ENCODE data around the gene ZNF266.

The ZNF266 gene

DNA sequence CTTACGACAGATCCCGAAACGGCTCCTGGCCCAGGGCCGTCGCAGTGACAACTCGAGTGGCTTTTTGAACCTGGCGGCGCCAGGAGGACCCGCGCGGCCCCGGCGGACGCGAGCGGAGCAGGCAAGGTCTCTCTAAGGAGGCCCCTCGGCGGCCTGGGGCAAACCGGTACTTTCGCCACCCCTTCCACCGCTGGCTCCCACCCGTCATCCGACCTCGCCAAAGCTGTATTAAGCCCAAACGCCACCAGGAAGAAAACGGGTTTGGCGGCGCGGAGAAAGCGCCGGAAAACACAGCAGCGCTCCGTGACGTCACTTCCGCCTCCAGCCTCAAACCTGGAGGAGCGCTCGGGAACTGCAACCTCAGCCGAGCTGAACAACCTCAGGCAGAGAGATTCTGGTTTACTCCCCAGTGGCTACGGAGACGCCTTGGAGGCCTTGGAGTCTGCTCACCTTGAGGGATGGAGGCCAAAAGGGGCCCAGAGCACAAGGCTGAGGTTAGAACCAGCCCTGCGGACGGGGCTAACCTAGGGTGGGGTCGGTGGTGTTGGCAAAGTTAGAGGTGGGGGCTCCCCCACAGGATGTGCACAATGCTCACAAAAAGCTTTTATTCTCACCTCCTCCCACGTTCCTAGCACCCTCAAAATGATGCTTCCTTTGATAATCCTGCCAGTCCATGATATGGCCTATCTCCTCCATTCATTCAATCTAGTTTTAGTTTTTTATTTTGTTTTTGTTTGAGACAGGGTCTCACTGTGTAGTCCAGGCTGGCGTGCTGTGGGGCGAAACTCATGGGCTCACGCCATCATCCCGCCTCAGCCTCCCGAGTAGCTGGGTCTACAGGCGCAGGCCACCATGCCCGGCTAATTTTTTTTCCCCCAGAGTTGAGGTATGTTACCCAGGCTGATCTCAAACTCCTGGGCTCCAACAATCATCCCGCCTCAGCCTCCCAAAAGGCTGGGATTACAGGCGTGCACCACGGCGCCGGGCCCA is at the start of gene ZNF266:
TSS of gene ZNF266 (minus strand) at position 295 of the 990 bp plus-strand sequence. CDS start 15,484 bp downstream, outside the sequence.
- peak; percentile 92 for DNase-seq (ENCODE audit: low spot score)

- DNase-seq (ENCODE audit: low spot score), result no peak
Observed at GRCh38 chr19:9485140-9485539, 49.8 kb upstream of the ZNF266 start.

- DNase-seq (ENCODE audit: low spot score), result no peak
Observed at GRCh38 chr19:9474975-9475374, 39.6 kb upstream of the ZNF266 start.

- no peak for DNase-seq (ENCODE audit: low spot score)
Observed at GRCh38 chr19:9467161-9467560, 31.8 kb upstream of the ZNF266 start.

GRCh38 chr19:9461938-9462337 is 26.6 kb upstream of the ZNF266 start:
- no peak for DNase-seq (ENCODE audit: low spot score)

GRCh38 chr19:9456018-9456689 is 20.8 kb upstream of the ZNF266 start:
- no peak for DNase-seq (ENCODE audit: low spot score)

DNA sequence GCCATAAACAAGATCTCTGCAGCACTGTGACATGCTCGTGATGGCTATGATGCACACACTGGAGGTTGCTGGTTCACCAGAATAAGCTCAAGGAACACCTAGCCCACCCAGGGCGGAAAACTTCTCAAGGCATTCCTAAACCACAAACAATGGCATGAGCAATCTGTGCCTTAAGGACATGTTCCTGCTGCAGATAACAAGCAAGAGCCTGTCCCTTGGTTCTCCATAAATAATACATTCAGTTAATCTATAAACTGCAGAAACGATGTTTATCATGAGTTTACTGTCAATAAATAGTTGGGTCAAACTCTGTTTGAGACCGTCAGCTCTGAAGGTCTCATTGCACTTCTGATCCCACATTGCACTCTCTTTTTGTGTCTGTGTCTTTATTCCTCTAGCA is 18.6 kb upstream of the ZNF266 start:
- DNase-seq (ENCODE audit: low spot score), result no peak

DNA sequence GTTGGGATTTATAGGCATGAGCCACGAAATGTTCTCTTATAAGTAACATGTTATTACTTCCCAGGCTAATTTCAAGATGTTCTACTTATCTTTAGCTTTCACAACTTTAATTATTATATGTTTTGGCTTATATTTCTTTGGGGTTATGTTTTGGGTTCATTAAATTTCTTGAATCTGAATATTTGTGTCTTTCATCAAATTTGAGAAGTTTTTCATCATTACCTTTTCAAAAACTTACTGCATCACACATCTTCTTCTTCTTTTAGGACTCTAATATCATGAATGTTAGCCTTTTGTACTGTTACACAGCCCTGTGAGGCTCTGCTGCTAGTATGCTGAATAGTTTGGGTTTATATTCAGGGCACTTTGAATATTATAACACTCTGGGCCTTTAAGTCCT is 9.7 kb upstream of the ZNF266 start:
- no peak for DNase-seq (ENCODE audit: low spot score)

GRCh38 chr19:9436358-9436757 is 985 bp upstream of the ZNF266 start:
- no peak for DNase-seq (ENCODE audit: low spot score)

DNA sequence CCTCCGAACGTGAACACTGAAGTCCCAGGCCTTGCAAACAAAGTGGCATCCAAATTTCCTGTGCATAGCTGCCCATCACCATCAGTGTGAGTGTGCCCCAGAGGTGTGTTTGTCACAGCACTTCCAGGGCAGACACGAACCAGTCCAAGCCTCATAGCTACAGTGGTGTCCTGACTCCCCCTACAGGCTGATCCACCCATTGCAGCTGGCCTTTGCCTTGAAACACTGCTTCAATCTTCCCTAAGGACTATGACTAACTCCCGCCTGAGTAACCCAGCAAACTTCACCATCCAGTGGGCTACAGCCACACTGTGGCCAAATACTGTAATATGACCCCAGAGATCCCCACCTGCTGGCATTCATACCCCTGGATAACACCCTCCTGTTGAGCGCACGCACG is 3.9 kb downstream of the ZNF266 start:
- no peak for DNase-seq (ENCODE audit: low spot score)

DNA sequence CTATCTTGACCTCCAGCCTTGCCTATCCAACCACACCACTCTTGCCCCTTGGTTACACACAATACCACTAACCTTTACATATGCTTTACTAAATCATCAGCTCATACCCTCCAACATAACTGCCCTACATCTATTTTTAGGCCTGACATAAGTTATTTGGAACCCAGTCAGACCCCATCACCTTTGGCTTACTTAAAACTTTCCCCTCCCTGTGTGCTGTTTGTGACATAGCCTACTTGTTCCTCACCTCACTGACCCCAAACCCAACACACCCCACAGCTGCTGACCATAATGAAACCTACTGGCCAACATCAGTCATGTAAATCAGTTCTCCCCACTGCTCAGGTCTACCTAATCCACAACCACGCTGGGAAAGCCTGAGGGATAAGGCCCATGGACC is 4.9 kb downstream of the ZNF266 start:
- DNase-seq (ENCODE audit: low spot score), result no peak

GRCh38 chr19:9427941-9428340 is 7.4 kb downstream of the ZNF266 start:
- DNase-seq (ENCODE audit: low spot score), result no peak

- DNase-seq (ENCODE audit: low spot score), result no peak
Observed at GRCh38 chr19:9413240-9413954, 22.0 kb downstream of the ZNF266 start.

DNA sequence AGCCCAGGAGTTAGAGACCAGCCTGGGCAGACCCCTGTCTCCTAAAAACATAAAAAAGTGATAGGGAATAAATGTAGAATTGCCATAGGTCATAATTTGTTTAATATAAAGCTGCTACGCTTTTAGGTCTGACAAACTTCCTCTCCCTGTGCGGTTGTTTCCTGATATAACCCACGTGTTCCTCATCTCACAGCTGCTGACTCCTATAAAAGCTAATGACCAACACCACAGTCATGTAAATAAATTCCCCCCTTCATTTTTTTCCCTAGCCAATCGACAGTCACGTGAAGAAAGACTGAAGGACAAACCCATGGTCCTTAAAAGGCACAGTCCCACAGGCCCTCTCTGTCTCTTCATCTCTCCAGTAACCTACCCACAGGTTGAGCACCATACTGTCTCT is 27.5 kb downstream of the ZNF266 start:
- DNase-seq (ENCODE audit: low spot score), result no peak

GRCh38 chr19:9406798-9407352 is 28.5 kb downstream of the ZNF266 start:
- peak; percentile 60 for DNase-seq (ENCODE audit: low spot score)

DNA sequence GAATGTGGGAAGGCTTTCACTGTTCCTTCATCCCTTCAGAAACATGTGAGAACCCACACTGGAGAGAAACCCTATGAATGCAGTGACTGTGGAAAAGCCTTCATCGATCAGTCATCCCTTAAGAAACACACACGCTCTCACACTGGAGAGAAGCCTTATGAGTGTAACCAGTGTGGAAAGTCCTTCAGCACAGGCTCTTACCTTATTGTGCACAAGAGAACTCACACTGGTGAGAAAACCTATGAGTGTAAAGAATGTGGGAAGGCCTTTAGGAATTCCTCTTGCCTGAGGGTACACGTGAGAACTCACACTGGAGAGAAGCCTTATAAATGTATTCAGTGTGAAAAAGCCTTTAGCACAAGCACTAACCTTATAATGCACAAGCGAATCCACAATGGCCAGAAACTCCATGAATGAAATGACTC is 54.0 kb downstream of the ZNF266 start:
- no peak for DNase-seq (ENCODE audit: low spot score)

DNA sequence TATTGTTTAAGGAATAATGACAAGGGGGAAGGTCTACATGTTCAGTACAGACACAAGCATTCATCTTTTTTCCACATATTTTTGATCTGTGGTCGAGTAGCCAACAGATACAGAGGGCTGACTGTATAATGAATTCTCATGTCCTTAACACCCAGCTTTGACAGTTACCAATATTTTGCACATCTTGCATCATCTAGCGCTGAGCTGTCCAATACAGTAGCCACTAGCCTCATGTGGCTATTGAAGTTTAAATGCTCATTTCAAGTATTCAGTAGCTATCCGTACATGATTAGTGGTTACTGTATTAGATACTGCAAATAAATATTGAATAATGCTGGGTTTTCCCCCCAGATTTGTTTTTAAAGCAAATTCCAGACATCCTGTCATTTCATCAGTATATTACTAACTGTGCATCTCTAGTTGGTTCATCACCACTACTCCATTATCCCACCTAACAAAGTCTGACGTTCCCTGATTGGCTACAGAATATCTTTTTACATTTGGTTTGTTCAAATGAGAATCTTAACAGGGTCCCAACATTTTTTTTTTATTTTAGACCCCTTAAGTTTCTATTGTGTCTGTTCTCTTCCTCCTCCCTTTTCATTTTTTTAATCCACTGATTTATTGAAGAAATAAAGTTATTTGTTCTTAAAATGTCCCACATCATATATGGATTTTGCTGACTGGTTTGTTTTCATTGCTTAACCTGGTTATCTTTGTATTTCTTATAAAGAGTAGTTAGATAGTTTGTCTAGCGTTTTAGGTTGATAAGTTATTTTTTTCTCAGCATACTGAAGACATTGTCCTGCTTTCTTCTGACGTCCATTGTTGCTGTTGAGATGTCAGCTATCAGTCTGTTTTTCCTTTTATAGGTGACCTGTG is 64.4 kb downstream of the ZNF266 start:
- DNase-seq (ENCODE audit: low spot score), result no peak

DNA sequence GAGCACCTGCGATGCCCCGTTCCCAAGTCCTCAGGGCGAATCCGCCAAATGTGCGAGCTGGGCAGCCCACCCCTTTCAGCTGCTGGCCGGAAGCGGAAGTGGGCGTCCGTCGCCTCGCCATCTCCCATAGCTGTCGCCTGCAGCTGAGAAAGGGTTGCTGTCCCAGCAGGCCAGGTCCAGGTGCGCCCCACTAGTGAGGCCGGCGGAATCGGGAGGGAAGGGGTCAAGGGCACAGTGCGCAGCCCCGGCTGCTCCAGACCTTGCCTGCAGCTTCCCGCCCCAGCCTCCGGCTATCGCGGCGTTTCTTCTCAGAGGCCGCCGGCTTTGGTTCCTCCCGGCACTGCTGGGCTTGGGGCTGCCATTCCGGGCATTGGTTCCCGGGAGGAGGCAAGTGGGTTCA is 72.5 kb downstream of the ZNF266 start, which contains the start of gene ZNF177:
TSS of gene ZNF177 (plus strand) at position 109 of the 400 bp plus-strand sequence. CDS start 15,299 bp downstream, outside the sequence.
- peak; percentile 28 for DNase-seq (ENCODE audit: low spot score)

All from Ammon's horn (tissue), 1 donor.